Stimulated activated CD4-positive, alpha-beta T cell treated with anti-CD3 and anti-CD28 coated beads, Interleukin-2, amount 100 ng/mL, for 48 hours (primary cell): ENCODE data around the gene CRYBB2.
"Not testable (repeated sequence)": the region's sequence is repeated elsewhere in the genome, so short reads cannot be mapped to it uniquely, and the experiment has no call there.

Source experiments
- DNase-seq, 2 donors: peaks; one replicate each; pipeline ENCODE4 v3.0.0-alpha.2; 2020

CRYBB2 gene

DNA sequence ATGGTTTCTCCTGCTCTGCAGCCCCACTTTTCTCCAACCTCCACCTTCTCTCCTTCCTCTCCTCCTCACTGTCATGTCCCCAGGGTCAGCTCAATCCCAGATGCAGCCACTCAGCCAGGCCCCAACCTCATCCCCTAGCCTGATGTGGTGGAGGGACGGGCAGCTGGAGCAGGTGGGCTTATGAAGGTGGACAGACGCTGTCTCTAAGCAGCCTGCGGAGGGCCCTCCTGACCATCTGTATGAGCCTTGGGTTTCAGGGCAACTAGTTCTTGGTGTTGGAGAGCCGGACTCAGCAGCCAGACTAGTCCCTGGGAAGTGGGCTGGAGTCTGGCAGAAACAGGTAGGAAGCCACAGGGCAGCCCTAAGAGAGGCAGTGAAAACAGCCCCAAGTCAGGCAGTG, 18.1 kb downstream of the CRYBB2 start:
- DNase-seq: no peak

GRCh38 chr22:25238058-25238457, 18.6 kb downstream of the CRYBB2 start:
- DNase-seq: not testable (repeated sequence)

GRCh38 chr22:25255169-25255568, 35.7 kb downstream of the CRYBB2 start:
- DNase-seq: not testable (repeated sequence)

GRCh38 chr22:25267567-25267966, 48.1 kb downstream of the CRYBB2 start:
- not testable (repeated sequence) for DNase-seq

GRCh38 chr22:25268902-25269301, 49.5 kb downstream of the CRYBB2 start:
- not testable (repeated sequence) for DNase-seq

DNA sequence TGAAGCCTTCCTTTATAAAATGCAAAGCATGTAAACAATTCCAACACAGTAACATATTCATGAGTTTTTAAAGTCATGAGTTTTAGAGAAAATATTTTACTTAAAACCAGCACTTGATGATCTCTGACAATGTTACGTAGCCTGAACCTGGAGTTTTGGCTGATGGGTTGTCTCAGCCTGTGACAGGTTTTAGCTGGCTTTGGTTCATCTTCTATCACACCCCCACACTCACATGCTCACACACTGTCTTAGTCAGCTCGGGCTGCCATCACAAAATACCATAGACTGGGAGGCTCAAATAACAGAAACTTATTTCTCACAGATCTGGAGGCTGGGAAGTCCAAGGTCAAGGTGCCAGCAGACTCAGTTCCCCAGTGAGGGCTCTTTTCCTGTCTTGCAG, 50.6 kb downstream of the CRYBB2 start:
- not testable (repeated sequence) for DNase-seq

- DNase-seq: not testable (repeated sequence)
These were observed 53.8 kb downstream of the CRYBB2 start for GRCh38 chr22:25273231-25273630.

GRCh38 chr22:25273928-25274327, 54.5 kb downstream of the CRYBB2 start:
- DNase-seq: not testable (repeated sequence)

GRCh38 chr22:25280118-25280517, 60.7 kb downstream of the CRYBB2 start:
- DNase-seq: not testable (repeated sequence)
